H1 (cell line): Measurements from ENCODE around the gene PNPLA8. TPM values are rescaled to one million over a fixed set of nuclear protein-coding genes. Genes with fewer than 3 reads are reported as not detected.

ENCODE experiments used
- CTCF ChIA-PET: fragments of 300-600 bp; sonication (Branson Sonifier 250); formaldehyde crosslinking; loops from one replicate; lab custom pipeline; 2021; ENCODE audit not compliant: partially characterized antibody; lab: Charles Lee
- POLR2A ChIA-PET: fragments of 300-600 bp; sonication (Branson Sonifier 250); formaldehyde crosslinking; loops from one replicate; lab custom pipeline; 2021; ENCODE audit warnings: inconsistent platforms; ENCODE audit not compliant: partially characterized antibody; lab: Charles Lee
- DNase-seq, 2 experiments: peaks; one replicate each; pipeline versions ENCODE4 v3.0.0 to v3.0.0-alpha.2; 2010 to 2022; ENCODE audit warnings: low spot score in 2 of 2, low read depth in 1 of 2, mixed read lengths in 1 of 2
- FAIRE-seq: peaks from 2 replicates; lab custom pipeline; 2011; peaks lifted over from hg19 to GRCh38; lab: Jason Lieb, UNC
- H2AFZ ChIP-seq: 2 replicates; pipeline ENCODE4 v1.8.1; 2012; ENCODE audit warnings: low read length, inconsistent platforms
- H2AK5ac ChIP-seq: 2 replicates; pipeline ENCODE4 v1.6.1; 2013; ENCODE audit warnings: low read depth, low read length
- H2BK120ac ChIP-seq: replicated peaks from 2 replicates; pipeline ENCODE3; 2013; ENCODE audit warnings: low read depth, low read length, inconsistent platforms
- H2BK12ac ChIP-seq: 2 replicates; pipeline ENCODE4 v1.6.1; 2013; ENCODE audit warnings: low read depth, low read length
- H2BK15ac ChIP-seq: 2 replicates; pipeline ENCODE4 v1.6.1; 2013; ENCODE audit warnings: low read length
- H2BK20ac ChIP-seq: 2 replicates; pipeline ENCODE4 v1.6.1; 2013; ENCODE audit warnings: low read length
- H2BK5ac ChIP-seq: 2 replicates; pipeline ENCODE4 v1.6.1; 2013; ENCODE audit warnings: low read depth, low read length
- H3K14ac ChIP-seq: 2 replicates; pipeline ENCODE4 v1.6.1; 2013; ENCODE audit warnings: inconsistent platforms; ENCODE audit not compliant: insufficient read length
- H3K18ac ChIP-seq: 2 replicates; pipeline ENCODE4 v1.6.1; 2013; ENCODE audit warnings: low read length; ENCODE audit errors: extremely low read depth
- H3K23ac ChIP-seq: 2 replicates; pipeline ENCODE4 v1.6.1; 2013; ENCODE audit warnings: inconsistent platforms; ENCODE audit not compliant: insufficient read length
- H3K23me2 ChIP-seq: 2 replicates; pipeline ENCODE4 v1.6.1; 2013; ENCODE audit warnings: low read depth, low read length
- H3K27ac ChIP-seq: 2 replicates; pipeline ENCODE4 v1.6.1; 2011; ENCODE audit warnings: low read depth, low read length, inconsistent platforms
- H3K27me3 ChIP-seq, 4 experiments: replicated peaks in 1 of 4; 1 replicate in 1 of 4; 2 replicates in 3 of 4; pipeline versions ENCODE4 v1.6.1 to v1.8.1; 2011 to 2013; ENCODE audit warnings: low read length in 3 of 4, mild to moderate bottlenecking in 3 of 4, inconsistent platforms in 2 of 4, mixed read lengths in 2 of 4, moderate library complexity in 1 of 4; ENCODE audit not compliant: control insufficient read depth in 3 of 4, insufficient read depth in 3 of 4; ENCODE audit errors: extremely low read depth in 1 of 4
- H3K36me3 ChIP-seq, 4 experiments: 2 replicates each; pipeline versions ENCODE4 v1.6.1 to v1.8.1; 2011 to 2013; ENCODE audit warnings: mild to moderate bottlenecking in 4 of 4, low read length in 3 of 4, moderate library complexity in 2 of 4, control low read depth in 1 of 4, inconsistent platforms in 1 of 4; ENCODE audit not compliant: insufficient read depth in 4 of 4, control insufficient read depth in 2 of 4
- H3K4ac ChIP-seq: replicated peaks from 2 replicates; pipeline ENCODE3; 2013; ENCODE audit warnings: low read length, low read depth, mixed read lengths, inconsistent platforms; ENCODE audit not compliant: insufficient read length
- H3K4me1 ChIP-seq, 4 experiments: replicated peaks in 1 of 4; 1 replicate in 1 of 4; 2 replicates in 3 of 4; pipeline versions ENCODE4 v1.6.1 to v1.8.1; 2011 to 2013; ENCODE audit warnings: low read length in 3 of 4, inconsistent platforms in 2 of 4, mixed read lengths in 1 of 4; ENCODE audit not compliant: insufficient read depth in 4 of 4, control insufficient read depth in 3 of 4
- H3K4me2 ChIP-seq, 2 experiments: 2 replicates each; pipeline versions ENCODE4 v1.6.1 to v1.8.1; 2011 to 2013; ENCODE audit warnings: low read depth in 2 of 2, low read length in 2 of 2, control low read depth in 1 of 2, inconsistent platforms in 1 of 2, mild to moderate bottlenecking in 1 of 2; ENCODE audit not compliant: insufficient read depth in 1 of 2
- H3K4me3 ChIP-seq, 4 experiments: fragments of 200-600, 300-600 bp in 1 of 4; sonication (generic), shearing (Covaris generic), sonication (Bioruptor Twin) in 1 of 4; 2 replicates each; pipeline versions ENCODE4 v1.5.1 to v1.8.1; 2011 to 2016; ENCODE audit warnings: low read length in 4 of 4, low read depth in 3 of 4, control low read depth in 2 of 4, inconsistent platforms in 2 of 4, mild to moderate bottlenecking in 2 of 4, mixed read lengths in 1 of 4, moderate library complexity in 1 of 4; ENCODE audit not compliant: insufficient read depth in 2 of 4; ENCODE audit errors: extremely low read depth in 1 of 4
- H3K56ac ChIP-seq: replicated peaks from 2 replicates; pipeline ENCODE3; 2013; ENCODE audit warnings: low read depth, mild to moderate bottlenecking, mixed read lengths, low read length, inconsistent platforms; ENCODE audit not compliant: insufficient read length
- H3K79me1 ChIP-seq: 2 replicates; pipeline ENCODE4 v1.6.1; 2013; ENCODE audit warnings: low read depth, low read length, control low read depth
- H3K79me2 ChIP-seq, 2 experiments: 2 replicates each; pipeline versions ENCODE4 v1.6.1 to v1.8.1; 2012 to 2013; ENCODE audit warnings: low read length in 2 of 2, mild to moderate bottlenecking in 2 of 2, inconsistent platforms in 1 of 2; ENCODE audit not compliant: insufficient read depth in 2 of 2, control insufficient read depth in 1 of 2
- H3K9ac ChIP-seq, 4 experiments: replicated peaks in 1 of 4; 1 replicate in 1 of 4; 2 replicates in 3 of 4; pipeline versions ENCODE4 v1.6.1 to v1.8.1; 2011 to 2013; ENCODE audit warnings: low read depth in 3 of 4, low read length in 3 of 4, control low read depth in 2 of 4, mild to moderate bottlenecking in 2 of 4, moderate library complexity in 2 of 4, inconsistent platforms in 1 of 4; ENCODE audit errors: extremely low read depth in 1 of 4
- H3K9me3 ChIP-seq, 2 experiments: 2 replicates each; pipeline versions ENCODE4 v1.6.1 to v1.8.1; 2012 to 2013; ENCODE audit warnings: mild to moderate bottlenecking in 2 of 2, moderate library complexity in 2 of 2, control low read depth in 1 of 2, inconsistent platforms in 1 of 2, low read depth in 1 of 2, low read length in 1 of 2, mixed read lengths in 1 of 2; ENCODE audit not compliant: insufficient read depth in 2 of 2
- H4K20me1 ChIP-seq, 2 experiments: replicated peaks in 1 of 2; 2 replicates each; pipeline versions ENCODE3 to v1.8.1; 2011 to 2013; ENCODE audit warnings: inconsistent platforms in 2 of 2, low read length in 2 of 2, mild to moderate bottlenecking in 1 of 2; ENCODE audit not compliant: insufficient read depth in 2 of 2, control insufficient read depth in 1 of 2
- H4K5ac ChIP-seq: 2 replicates; pipeline ENCODE4 v1.6.1; 2013; ENCODE audit warnings: low read length, low read depth, mixed read lengths, inconsistent platforms; ENCODE audit not compliant: insufficient read length
- H4K8ac ChIP-seq: 2 replicates; pipeline ENCODE4 v1.8.0; 2013; ENCODE audit warnings: mild to moderate bottlenecking, moderate library complexity, low read length, inconsistent platforms; ENCODE audit not compliant: insufficient read depth; ENCODE audit errors: extremely low read depth
- H4K91ac ChIP-seq: replicated peaks from 2 replicates; pipeline ENCODE3; 2013; ENCODE audit warnings: low read length, mixed read lengths, inconsistent platforms; ENCODE audit not compliant: insufficient read length
- ASH2L ChIP-seq: fragments of 200-600, 300-600 bp; sonication (generic); IDR thresholded peaks from one replicate; pipeline ENCODE4 v1.7.1; 2017; ENCODE audit warnings: low read length
- BRCA1 ChIP-seq: IDR thresholded peaks from 2 replicates; pipeline ENCODE4 v1.6.1; 2012; ENCODE audit warnings: low read depth, low read length, improper control_type of control experiment
- CHD1 ChIP-seq: IDR thresholded peaks from 2 replicates; pipeline ENCODE4 v1.6.1; 2012; ENCODE audit warnings: low read depth, low read length, improper control_type of control experiment
- CREB1 ChIP-seq: IDR thresholded peaks from 2 replicates; pipeline ENCODE4 v1.6.1; 2012; ENCODE audit warnings: inconsistent platforms
- EP300 ChIP-seq, 2 experiments: IDR thresholded peaks; 1 replicate in 1 of 2; 2 replicates in 1 of 2; pipeline ENCODE4 v1.6.1; 2011 to 2012; ENCODE audit warnings: low read depth in 2 of 2, low read length in 2 of 2, mild to moderate bottlenecking in 2 of 2, borderline replicate concordance in 1 of 2, inconsistent platforms in 1 of 2, moderate library complexity in 1 of 2
- KDM1A ChIP-seq: fragments of 200-600, 300-600 bp; sonication (generic); IDR thresholded peaks from 2 replicates; pipeline ENCODE4 v1.7.1; 2016; ENCODE audit warnings: mild to moderate bottlenecking, low read length, borderline replicate concordance
- MAX ChIP-seq: IDR thresholded peaks from 2 replicates; pipeline ENCODE4 v1.6.1; 2012; ENCODE audit warnings: inconsistent platforms
- PHF8 ChIP-seq: fragments of 200-600 bp; sonication (generic); conservative IDR thresholded peaks from 2 replicates; pipeline ENCODE4 v1.7.1; 2012; ENCODE audit warnings: low read depth, mild to moderate bottlenecking, inconsistent platforms, low read length, moderate library complexity
- RNF2 ChIP-seq: fragments of 200-900, 300-1000 bp; sonication (generic); IDR thresholded peaks from 2 replicates; pipeline ENCODE4 v1.7.1; 2016; ENCODE audit warnings: borderline replicate concordance, low read depth, mild to moderate bottlenecking, antibody characterized with exemption, low read length; ENCODE audit not compliant: poor library complexity, severe bottlenecking; ENCODE audit errors: missing control alignments
- RXRA ChIP-seq: IDR thresholded peaks from 2 replicates; pipeline ENCODE4 v1.6.1; 2011; ENCODE audit warnings: low read depth, mild to moderate bottlenecking, low read length, moderate library complexity; ENCODE audit not compliant: insufficient read depth
- SP1 ChIP-seq: IDR thresholded peaks from 2 replicates; pipeline ENCODE4 v1.6.1; 2011; ENCODE audit warnings: low read depth, low read length
- SP4 ChIP-seq: IDR thresholded peaks from 2 replicates; pipeline ENCODE4 v1.6.1; 2012; ENCODE audit warnings: low read length, inconsistent platforms
- SUZ12 ChIP-seq: fragments of 200-600 bp; sonication (generic); IDR thresholded peaks from 2 replicates; pipeline ENCODE4 v1.6.1; 2012; ENCODE audit warnings: mild to moderate bottlenecking, inconsistent platforms, low read length, moderate library complexity, mixed read lengths
- YY1 ChIP-seq: IDR thresholded peaks from 2 replicates; pipeline ENCODE4 v1.6.1; 2011; ENCODE audit warnings: low read depth, mild to moderate bottlenecking, low read length
- ZNF274 ChIP-seq: IDR thresholded peaks from 2 replicates; pipeline ENCODE4 v1.7.0; 2012; ENCODE audit warnings: low read length, borderline replicate concordance; ENCODE audit errors: extremely low read depth
- WGBS, 2 experiments: shearing (Covaris generic) in 1 of 2; methylation state at CpG; one replicate each; pipeline versions ENCODE4 v1.1.6 to v1.1.7; 2013 to 2015; ENCODE audit warnings: low lambda C conversion rate in 2 of 2, mixed read lengths in 2 of 2, inconsistent platforms in 1 of 2, low coverage in 1 of 2, missing lambda C conversion rate in 1 of 2; ENCODE audit not compliant: insufficient replicate concordance in 2 of 2, insufficient coverage in 1 of 2, insufficient read length in 1 of 2; ENCODE audit errors: extremely low coverage in 1 of 2, missing lambda C conversion rate in 1 of 2; 5-methylcytosine and 5-hydroxymethylcytosine counted together
- polyA plus RNA-seq, 7 experiments: library from polyadenylated mRNA; depleted of rRNA in 3 of 7; stranded (reverse) in 5 of 7; unstranded in 2 of 7; fragments of >200 nt in 5 of 7; fragments of 200-250 nt in 2 of 7; gene quantifications; 1 replicate in 5 of 7; 2 replicates in 1 of 7; 4 replicates in 1 of 7; pipeline versions ENCODE4 v1.2.1 to v1.2.3, GENCODE V29; 2011 to 2013; ENCODE audit warnings: missing spikeins in 2 of 7, mixed read lengths in 2 of 7
- total RNA-seq: library from RNA; stranded (reverse); fragmentation: NEBNext Ultra II Directional; extraction: Animal tissue kit (Norgen Biotek cat#: 25700); gene quantifications from 2 replicates; pipeline ENCODE4 v1.2.1, GENCODE V29; 2021

Gene PNPLA8
- total and polyA plus RNA-seq, 2 of the 8 experiments (the other 6 are each of a cell fraction or from before 2014, with no cell fraction given) = 3.8 to 11.2 TPM

DNA sequence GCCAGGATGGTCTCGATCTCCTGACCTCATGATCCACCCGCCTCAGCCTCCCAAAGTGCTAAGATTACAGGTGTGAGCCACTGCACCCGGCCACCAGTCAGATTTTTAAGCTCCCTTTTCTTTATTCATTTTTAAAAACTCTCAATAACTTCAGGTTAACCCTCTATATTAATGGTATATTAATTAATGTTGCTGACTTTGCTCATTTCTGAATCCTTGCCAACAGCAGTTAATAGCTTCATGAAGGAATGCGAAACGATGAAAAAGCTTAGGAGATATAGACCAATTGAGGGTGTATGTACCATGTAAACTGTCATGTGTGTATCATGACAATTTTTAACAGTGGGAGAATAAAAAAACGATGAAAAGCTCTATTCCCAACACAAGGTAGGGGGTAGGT lies 27.5 kb downstream of the PNPLA8 start:
- Histone ChIP-seq H3K56ac (no peak overlapping the region), H3K79me2 (no peaks in the 10 kb centered on the region), H2AFZ (no peak overlapping the region), H3K27ac (no peak overlapping the region), H3K23ac (no peak overlapping the region), H3K14ac (no peak overlapping the region), H2BK5ac (no peak overlapping the region), H3K4ac (no peak overlapping the region), H4K91ac (no peak overlapping the region), H3K4me1 (no peaks in the 10 kb centered on the region), H4K20me1 (no peaks in the 10 kb centered on the region), H3K4me2 (no peak overlapping the region), H3K36me3 (peaks cover 0 to 11% (median 0%) of the 10 kb centered on the region in 4 experiments; a peak in 2 of 8 replicates), H4K8ac (no peak overlapping the region), H3K9me3 (no peaks in the 10 kb centered on the region), H3K23me2 (no peaks in the 10 kb centered on the region), H4K5ac (no peak overlapping the region), H3K18ac (no peak overlapping the region), H2BK12ac (no peak overlapping the region), H3K27me3 (no peaks in the 10 kb centered on the region), H2BK20ac (no peak overlapping the region), H3K4me3 (no peak overlapping the region), H3K9ac (no peak overlapping the region), H3K79me1 (no peaks in the 10 kb centered on the region), H2BK15ac (no peak overlapping the region), H2BK120ac (no peak overlapping the region), H2AK5ac (no peak overlapping the region)
- ChIA-PET POLR2A (no interaction called here), CTCF (interaction anchor here (0.6 to 5.4 kb wide), 15 partner anchors 11 to 1501 kb away, joined by 3 to 42 read pairs (median 3); partner anchors contain the start of gene PNPLA8)
- DNase-seq (no peak), FAIRE-seq (no peak)
- WGBS, 2 experiments = 83% methylated on average over 6 of the region's 6 CpGs; no CpG with 5 or more reads in 1 of the 2 experiments
- TF ChIP-seq SP1 (no peak), RXRA (no peak), RNF2 (no peak), BRCA1 (no peak), PHF8 (no peak), CHD1 (no peak), MAX (no peak), SP4 (no peak), ASH2L (no peak), ZNF274 (no peak), YY1 (no peak), KDM1A (no peak), SUZ12 (no peak), EP300 (IDR thresholded peaks at IDR 0.05; ENCODE audit: borderline replicate concordance in 1 of 2, low read depth in 2 of 2, low read length in 2 of 2) (no peak), CREB1 (no peak)
